HG03439 (cell line): ENCODE measurements around the gene GLS2.
"Not testable (repeated sequence)": the region's sequence is repeated elsewhere in the genome, so short reads cannot be mapped to it uniquely, and the experiment has no call there.

Experiments
- ATAC-seq: cut with Tn5 transposase; IDR thresholded peaks from one replicate; pipeline ENCODE4 v1.9.1; 2021; ENCODE audit warnings: mild to moderate bottlenecking, moderate library complexity; ENCODE audit not compliant: unreplicated experiment

Gene GLS2

GRCh38 chr12:56448860-56449621, 38.9 kb downstream of the GLS2 start, which contains the start of gene TIMELESS:
Gene TIMELESS, minus strand, starts transcription at chr12:56449426. Its CDS starts 15,256 bp downstream, at chr12:56434170.
- ATAC-seq: peak; percentile 91

GRCh38 chr12:56443208-56443607, 44.8 kb downstream of the GLS2 start:
- ATAC-seq: not testable (repeated sequence)

- ATAC-seq: no peak
These were observed 50.4 kb downstream of the GLS2 start for GRCh38 chr12:56437430-56438176.

GRCh38 chr12:56434828-56435227, 53.1 kb downstream of the GLS2 start:
- ATAC-seq: no peak

- ATAC-seq: no peak
These were observed 56.1 kb downstream of the GLS2 start for GRCh38 chr12:56431850-56432249.

GRCh38 chr12:56431288-56431687, 56.7 kb downstream of the GLS2 start:
- ATAC-seq: no peak

GRCh38 chr12:56425940-56426438, 62.0 kb downstream of the GLS2 start:
- ATAC-seq: no peak

GRCh38 chr12:56425193-56425592, 62.8 kb downstream of the GLS2 start:
- no peak for ATAC-seq
